ENCODE data around the gene EPX.

- TF ChIP-seq CTCF (IDR thresholded peaks at IDR 0.05; ENCODE audit: low read depth, low read length) (no peak), POLR2A (IDR thresholded peaks at IDR 0.05; ENCODE audit: extremely low read depth, insufficient read length) (no peak), MYC (IDR thresholded peaks at IDR 0.05; ENCODE audit: low read depth, low read length) (no peak), MAX (IDR thresholded peaks at IDR 0.05; ENCODE audit: low read depth, low read length) (no peak)
Measured at GRCh38 chr17:58187063-58187462, 5.5 kb upstream of the EPX start.
